ENCODE data around the gene NLGN1.

GRCh38 chr3:173501931-173502489 lies 104.5 kb downstream of the NLGN1 start:
- no peak for TF ChIP-seq POLR2A (IDR thresholded peaks at IDR 0.05)
- TF ChIP-seq CTCF (IDR thresholded peaks at IDR 0.05): no peak
